HL-60/S4 treated with retinoic acid at 250 ng/mL for 4 days and 3 days (cell line): ENCODE measurements around the gene CELF5.

Source experiments
- in situ Hi-C: fragments of 300-500 bp; cut with MboI; formaldehyde crosslinking; loops from 2 replicates; pipeline ENCODE4 v1.7.0; 2022; ENCODE audit warnings: low sequenced_read_pairs

The CELF5 gene

GRCh38 chr19:3224346-3225168 lies at the start of gene CELF5:
Gene CELF5, plus strand, starts transcription at chr19:3224661. Its CDS starts 79 bp downstream, at chr19:3224740.
- in situ Hi-C loops, result no loop called here

GRCh38 chr19:3175781-3176714 lies 48.4 kb upstream of the CELF5 start:
- in situ Hi-C loops, result no loop called here

GRCh38 chr19:3176715-3177501 lies 47.6 kb upstream of the CELF5 start:
- in situ Hi-C loops, result no loop called here

GRCh38 chr19:3178377-3178972 lies 46.0 kb upstream of the CELF5 start, which contains the start of gene S1PR4:
Gene S1PR4, plus strand, starts transcription at chr19:3178769. Its CDS starts 24 bp downstream, at chr19:3178793.
- in situ Hi-C loops, result no loop called here

GRCh38 chr19:3178973-3179738 lies 45.3 kb upstream of the CELF5 start:
- in situ Hi-C loops, result no loop called here

GRCh38 chr19:3179739-3180293 lies 44.6 kb upstream of the CELF5 start:
- in situ Hi-C loops, result no loop called here

- in situ Hi-C loops, result no loop called here
Observed at GRCh38 chr19:3183721-3184641, 40.5 kb upstream of the CELF5 start.

- in situ Hi-C loops, result no loop called here
Observed at GRCh38 chr19:3184847-3185460, 39.5 kb upstream of the CELF5 start.

- in situ Hi-C loops, result no loop called here
Observed at GRCh38 chr19:3185461-3186159, 38.9 kb upstream of the CELF5 start, which contains the start of gene NCLN. Gene NCLN, plus strand, starts transcription at chr19:3185930. Its CDS starts 101 bp downstream, at chr19:3186031.

- in situ Hi-C loops, result no loop called here
Observed at GRCh38 chr19:3186160-3186688, 38.2 kb upstream of the CELF5 start.

- in situ Hi-C loops, result no loop called here
Observed at GRCh38 chr19:3186891-3187661, 37.4 kb upstream of the CELF5 start.

GRCh38 chr19:3187662-3188511 lies 36.6 kb upstream of the CELF5 start:
- in situ Hi-C loops, result no loop called here

- in situ Hi-C loops, result no loop called here
Observed at GRCh38 chr19:3188627-3189596, 35.5 kb upstream of the CELF5 start.
